Breast epithelium (tissue), 4 donors: ENCODE results near the gene RMDN3. TPM values are rescaled to one million over a fixed set of nuclear protein-coding genes. Genes with fewer than 3 reads are reported as not detected.

ENCODE experiments used
- DNase-seq, 2 donors: peaks; one replicate each; pipeline ENCODE4 v3.0.0-alpha.2; 2019; ENCODE audit warnings: low spot score in 2 of 2
- H3K27ac ChIP-seq, 2 donors: fragments of 200-600 bp; sonication (generic) in 1 of 2; one replicate each; pipeline ENCODE4 v1.5.1; 2016 to 2019; ENCODE audit warnings: mild to moderate bottlenecking in 1 of 2
- H3K27me3 ChIP-seq, 2 donors: fragments of 200-600 bp; sonication (generic) in 1 of 2; one replicate each; pipeline versions ENCODE4 v1.5.1 to v1.6.0; 2017 to 2019; ENCODE audit warnings: control low read depth in 1 of 2, mild to moderate bottlenecking in 1 of 2
- H3K36me3 ChIP-seq: fragments of 200-600 bp; one replicate; pipeline ENCODE4 v1.5.1; 2019
- H3K4me1 ChIP-seq, 2 donors: fragments of 200-600 bp; sonication (generic); one replicate each; pipeline ENCODE4 v1.5.1; 2016 to 2019; ENCODE audit warnings: control low read depth in 1 of 2
- H3K4me3 ChIP-seq, 3 donors: fragments of 200-600 bp; sonication (generic); 1 replicate in 2 of 3; 2 replicates in 1 of 3; pipeline ENCODE4 v1.5.1; 2016 to 2019; ENCODE audit warnings: mild to moderate bottlenecking in 3 of 3, moderate library complexity in 2 of 3
- H3K9me3 ChIP-seq, 2 donors: fragments of 200-600 bp; sonication (generic) in 1 of 2; one replicate each; pipeline ENCODE4 v1.5.1; 2016 to 2019; ENCODE audit warnings: control low read depth in 1 of 2
- CTCF ChIP-seq, 3 donors: fragments of 450-650 bp; IDR thresholded peaks; one replicate each; pipeline ENCODE4 v1.5.1; 2016 to 2017; ENCODE audit warnings: antibody characterized with exemption in 3 of 3, mild to moderate bottlenecking in 3 of 3, moderate library complexity in 3 of 3
- POLR2A ChIP-seq: fragments of 450-650 bp; IDR thresholded peaks from one replicate; pipeline ENCODE4 v1.6.1; 2016; ENCODE audit warnings: antibody characterized with exemption, mild to moderate bottlenecking, moderate library complexity
- POLR2AphosphoS5 ChIP-seq, 3 donors: sonication (generic); formaldehyde crosslinking; IDR thresholded peaks; one replicate each; pipeline ENCODE4 v1.6.1; 2017; ENCODE audit warnings: antibody characterized with exemption in 3 of 3
- intact Hi-C: fragments of 100-400 bp; cut with DNase I; formaldehyde crosslinking; loops from one replicate; pipeline ENCODE4 v1.15.1; 2023; ENCODE audit warnings: low total_unique reads
- total RNA-seq, 3 donors: library from RNA; depleted of rRNA; stranded (reverse); fragments of >200 nt; gene quantifications; one replicate each; pipeline ENCODE4 v1.1.0, GENCODE V29; 2016

The RMDN3 gene
- total RNA-seq: 10 to 100 TPM; 31.5 to 35.4 (median 34.4) TPM

- Histone ChIP-seq H3K4me1 (no peaks in the 10 kb centered on the region), H3K9me3 (no peaks in the 10 kb centered on the region), H3K4me3 (peak within 1 kb of the TSS; percentile 77 to 87 (median 84)), H3K27ac (peak within 1 kb of the TSS; percentile 92 to 93), H3K27me3 (no peaks in the 10 kb centered on the region), H3K36me3 (no peaks in the 10 kb centered on the region)
- intact Hi-C loops: no loop called here
- DNase-seq: peak; percentile 90 to 92
- TF ChIP-seq POLR2AphosphoS5 (IDR thresholded peaks at IDR 0.05): peak; percentile 56 to 85 (median 70)
- TF ChIP-seq CTCF (IDR thresholded peaks at IDR 0.05): peak in 1 of 3 donors; percentile 27
- TF ChIP-seq POLR2A: no peak
Observed at GRCh38 chr15:40754883-40755811, at the start of gene RMDN3. Gene RMDN3 (minus strand): TSS chr15:40755254. CDS start chr15:40754783, 471 bp downstream.

- TF ChIP-seq POLR2A (no peak), CTCF (IDR thresholded peaks at IDR 0.05) (no peak), POLR2AphosphoS5 (IDR thresholded peaks at IDR 0.05) (no peak)
- H3K27me3 ChIP-seq: no peaks in the 10 kb centered on the region
- intact Hi-C loops: no loop called here
- H3K27ac ChIP-seq: peak overlapping the region in 1 of 2 donors; percentile 33
- no peaks in the 10 kb centered on the region for H3K36me3 ChIP-seq
- no peaks in the 10 kb centered on the region for H3K9me3 ChIP-seq
- DNase-seq: no peak
- peaks cover 0 to 3% of the 10 kb centered on the region in 2 donors for H3K4me1 ChIP-seq
- H3K4me3 ChIP-seq: no peak overlapping the region
Observed at GRCh38 chr15:40803688-40804087, 48.6 kb upstream of the RMDN3 start.

GRCh38 chr15:40803076-40803475 is 48.0 kb upstream of the RMDN3 start:
- TF ChIP-seq POLR2A (no peak), CTCF (IDR thresholded peaks at IDR 0.05) (no peak), POLR2AphosphoS5 (IDR thresholded peaks at IDR 0.05) (no peak)
- intact Hi-C loops: no loop called here
- no peaks in the 10 kb centered on the region for H3K9me3 ChIP-seq
- no peaks in the 10 kb centered on the region for H3K36me3 ChIP-seq
- no peak overlapping the region for H3K4me3 ChIP-seq
- no peaks in the 10 kb centered on the region for H3K27me3 ChIP-seq
- H3K4me1 ChIP-seq: no peaks in the 10 kb centered on the region
- H3K27ac ChIP-seq: peak overlapping the region in 1 of 2 donors; percentile 33
- DNase-seq: no peak

- Histone ChIP-seq H3K9me3 (no peaks in the 10 kb centered on the region), H3K4me1 (no peaks in the 10 kb centered on the region), H3K4me3 (no peak overlapping the region), H3K27ac (no peak overlapping the region), H3K27me3 (no peaks in the 10 kb centered on the region), H3K36me3 (no peaks in the 10 kb centered on the region)
- intact Hi-C loops: no loop called here
- DNase-seq: no peak
- TF ChIP-seq POLR2AphosphoS5 (IDR thresholded peaks at IDR 0.05) (no peak), CTCF (IDR thresholded peaks at IDR 0.05) (no peak), POLR2A (no peak)
Observed at GRCh38 chr15:40799523-40799922, 44.5 kb upstream of the RMDN3 start.

- Histone ChIP-seq H3K27ac (peak overlapping the region in 1 of 2 donors; percentile 1), H3K27me3 (no peaks in the 10 kb centered on the region), H3K36me3 (no peaks in the 10 kb centered on the region), H3K4me3 (no peak overlapping the region), H3K4me1 (peaks cover 0 to 4% of the 10 kb centered on the region in 2 donors), H3K9me3 (no peaks in the 10 kb centered on the region)
- intact Hi-C loops: no loop called here
- no peak for DNase-seq
- TF ChIP-seq POLR2AphosphoS5 (IDR thresholded peaks at IDR 0.05) (no peak), CTCF (IDR thresholded peaks at IDR 0.05) (no peak), POLR2A (no peak)
Observed at GRCh38 chr15:40796512-40796911, 41.5 kb upstream of the RMDN3 start.
